K562 (cell line): ENCODE results near the gene HOXB7. TPM values are rescaled to one million over a fixed set of nuclear protein-coding genes. Genes with fewer than 3 reads are reported as not detected.

ENCODE experiments used
- ARID2 ChIP-seq: fragments of 450-650 bp; IDR thresholded peaks from 2 replicates; pipeline ENCODE4 v1.6.1; 2017; ENCODE audit warnings: antibody characterized with exemption, mild to moderate bottlenecking
- ATF3 ChIP-seq, 2 experiments: fragments of 450-650 bp in 1 of 2; sonication (generic) in 1 of 2; formaldehyde crosslinking in 1 of 2; IDR thresholded peaks in 1 of 2; conservative IDR thresholded peaks in 1 of 2; 2 replicates each; pipeline versions ENCODE4 v1.6.1 to v1.8.1; 2016 to 2023; ENCODE audit warnings: mild to moderate bottlenecking in 2 of 2, moderate library complexity in 2 of 2, inconsistent platforms in 1 of 2, missing genetic modification reagents in 1 of 2
- DPF2 ChIP-seq: fragments of 450-650 bp; IDR thresholded peaks from 2 replicates; pipeline ENCODE4 v1.6.1; 2016
- JUNB ChIP-seq: fragments of 450-650 bp; formaldehyde crosslinking; conservative IDR thresholded peaks from 2 replicates; pipeline ENCODE4 v1.4.0; 2020; ENCODE audit warnings: mild to moderate bottlenecking
- MAFG ChIP-seq: fragments of 450-650 bp; conservative IDR thresholded peaks from 2 replicates; pipeline ENCODE4 v1.6.1; 2016; ENCODE audit warnings: missing genetic modification characterization, missing compliant biosample characterization
- MCM7 ChIP-seq, 2 experiments: fragments of 450-650 bp; IDR thresholded peaks; 2 replicates each; pipeline ENCODE4 v1.6.1; 2016 to 2018
- MIER1 ChIP-seq: fragments of 450-650 bp; IDR thresholded peaks from 2 replicates; pipeline ENCODE4 v1.6.1; 2016; ENCODE audit warnings: antibody characterized with exemption, mild to moderate bottlenecking, low read depth
- PHB2 ChIP-seq: fragments of 450-650 bp; IDR thresholded peaks from 2 replicates; pipeline ENCODE4 v1.6.1; 2017; ENCODE audit warnings: low read depth
- RHOXF2B ChIP-seq: fragments of 250-450 bp; sonication (Bioruptor Pico); conservative IDR thresholded peaks from 2 replicates; pipeline ENCODE4 v1.5.1; 2021
- RUNX1 ChIP-seq: sonication (generic); IDR thresholded peaks from 2 replicates; pipeline ENCODE4 v1.6.1; 2016; ENCODE audit warnings: antibody characterized with exemption, low read depth
- SP1 ChIP-seq: sonication (generic); formaldehyde crosslinking; IDR thresholded peaks from 2 replicates; pipeline ENCODE4 v1.8.1; 2022; ENCODE audit warnings: mild to moderate bottlenecking, missing genetic modification reagents
- SP2 ChIP-seq: IDR thresholded peaks from 2 replicates; pipeline ENCODE4 v1.6.1; 2011; ENCODE audit warnings: mild to moderate bottlenecking, low read depth, low read length, moderate library complexity; ENCODE audit not compliant: poor library complexity, severe bottlenecking; ENCODE audit errors: extremely low read depth
- TAF9B ChIP-seq: fragments of 450-650 bp; IDR thresholded peaks from 2 replicates; pipeline ENCODE4 v1.6.1; 2018; ENCODE audit warnings: mild to moderate bottlenecking; ENCODE audit not compliant: partially characterized antibody
- ZBTB43 ChIP-seq: sonication (generic); formaldehyde crosslinking; IDR thresholded peaks from 2 replicates; pipeline ENCODE4 v1.8.0; 2023; ENCODE audit warnings: mild to moderate bottlenecking, missing genetic modification reagents
- ZNF134 ChIP-seq: fragments of 250-450 bp; sonication (Bioruptor Pico); conservative IDR thresholded peaks from 2 replicates; pipeline ENCODE4 v1.4.0; 2020
- ZNF217 ChIP-seq: sonication (generic); formaldehyde crosslinking; IDR thresholded peaks from 2 replicates; pipeline ENCODE4 v1.8.0; 2022; ENCODE audit warnings: mild to moderate bottlenecking, missing genetic modification reagents
- ZNF232 ChIP-seq: sonication (generic); formaldehyde crosslinking; IDR thresholded peaks from 2 replicates; pipeline ENCODE4 v1.8.0; 2022; ENCODE audit warnings: mild to moderate bottlenecking, missing genetic modification reagents
- ZNF347 ChIP-seq: fragments of 450-650 bp; formaldehyde crosslinking; IDR thresholded peaks from 2 replicates; pipeline ENCODE4 v1.4.0; 2020; ENCODE audit warnings: low read depth, mild to moderate bottlenecking, moderate library complexity
- ZNF699 ChIP-seq: fragments of 250-450 bp; sonication (Bioruptor Pico); IDR thresholded peaks from 2 replicates; pipeline ENCODE4 v1.8.0; 2021; ENCODE audit warnings: mild to moderate bottlenecking, moderate library complexity; ENCODE audit not compliant: insufficient replicate concordance
- ZNF766 ChIP-seq: fragments of 200-800 bp; sonication (Bioruptor generic); conservative IDR thresholded peaks from 2 replicates; pipeline ENCODE4 v1.6.1; 2016; ENCODE audit warnings: missing genetic modification characterization, missing compliant biosample characterization
- polyA plus RNA-seq, 8 experiments: library from polyadenylated mRNA; depleted of rRNA in 4 of 8; stranded (reverse) in 5 of 8; unstranded in 3 of 8; fragments of >200 nt; fragmentation: Nextera tagmentation in 2 of 8; fragmentation: Illumina TruSeq in 1 of 8; extraction: Ambion mirVana in 2 of 8; extraction: Trizol in 1 of 8; gene quantifications; 2 replicates each; pipeline versions ENCODE4 v1.2.1 to v1.2.3, GENCODE V29; 2011 to 2014; ENCODE audit warnings: inconsistent platforms in 1 of 8, missing spikeins in 1 of 8
- total RNA-seq, 7 experiments: library from RNA; depleted of rRNA in 6 of 7; stranded (reverse); fragments of >200 nt in 6 of 7; fragmentation: Illumina TruSeq in 2 of 7; extraction: Trizol in 2 of 7; gene quantifications; 2 replicates each; pipeline versions ENCODE4 v1.2.1 to v1.2.3, GENCODE V29; 2011 to 2021; ENCODE audit warnings: low replicate concordance in 1 of 7

Gene HOXB7
- total and polyA plus RNA-seq, 9 of the 15 experiments (the other 6 are each of a cell fraction or from before 2014, with no cell fraction given): 5.5 to 16.7 (median 8.3) TPM

- no peak for TF ChIP-seq ZNF217 (CRISPR knock-in tag)
- no peak for TF ChIP-seq TAF9B
- TF ChIP-seq MIER1: no peak
- peak; percentile 55; the same call in 1 of the 2 replicates for TF ChIP-seq ZBTB43 (CRISPR knock-in tag)
- no peak for TF ChIP-seq ZNF766 (CRISPR knock-in tag)
- no peak for TF ChIP-seq ZNF699 (CRISPR knock-in tag)
- no peak for TF ChIP-seq ZNF134 (CRISPR knock-in tag)
- TF ChIP-seq ZNF347: no peak
- no peak for TF ChIP-seq SP2
- TF ChIP-seq ZNF232: 0 out of 2 replicates have a peak, but pooled peaks have one; percentile 58
- no peak for TF ChIP-seq ARID2
- no peak for TF ChIP-seq PHB2
- no peak for TF ChIP-seq DPF2
- no peak for TF ChIP-seq ATF3 (IDR thresholded peaks at IDR 0.05)
- TF ChIP-seq ATF3 (CRISPR knock-in tag; conservative IDR thresholded peaks at IDR 0.05): no peak
- TF ChIP-seq RHOXF2B: no peak
- TF ChIP-seq MAFG (tag): no peak
- TF ChIP-seq MCM7 (IDR thresholded peaks at IDR 0.05): no peak
- no peak for TF ChIP-seq SP1 (CRISPR knock-in tag)
- no peak for TF ChIP-seq RUNX1
- TF ChIP-seq JUNB (CRISPR knock-in tag): no peak
These were observed 14.9 kb upstream of the HOXB7 start (continued) for GRCh38 chr17:48625495-48626244.
